ENCODE results near the gene DRAM1.
"Not testable (repeated sequence)": the region's sequence is repeated elsewhere in the genome, so short reads cannot be mapped to it uniquely, and the experiment has no call there.

Gene DRAM1

DNA sequence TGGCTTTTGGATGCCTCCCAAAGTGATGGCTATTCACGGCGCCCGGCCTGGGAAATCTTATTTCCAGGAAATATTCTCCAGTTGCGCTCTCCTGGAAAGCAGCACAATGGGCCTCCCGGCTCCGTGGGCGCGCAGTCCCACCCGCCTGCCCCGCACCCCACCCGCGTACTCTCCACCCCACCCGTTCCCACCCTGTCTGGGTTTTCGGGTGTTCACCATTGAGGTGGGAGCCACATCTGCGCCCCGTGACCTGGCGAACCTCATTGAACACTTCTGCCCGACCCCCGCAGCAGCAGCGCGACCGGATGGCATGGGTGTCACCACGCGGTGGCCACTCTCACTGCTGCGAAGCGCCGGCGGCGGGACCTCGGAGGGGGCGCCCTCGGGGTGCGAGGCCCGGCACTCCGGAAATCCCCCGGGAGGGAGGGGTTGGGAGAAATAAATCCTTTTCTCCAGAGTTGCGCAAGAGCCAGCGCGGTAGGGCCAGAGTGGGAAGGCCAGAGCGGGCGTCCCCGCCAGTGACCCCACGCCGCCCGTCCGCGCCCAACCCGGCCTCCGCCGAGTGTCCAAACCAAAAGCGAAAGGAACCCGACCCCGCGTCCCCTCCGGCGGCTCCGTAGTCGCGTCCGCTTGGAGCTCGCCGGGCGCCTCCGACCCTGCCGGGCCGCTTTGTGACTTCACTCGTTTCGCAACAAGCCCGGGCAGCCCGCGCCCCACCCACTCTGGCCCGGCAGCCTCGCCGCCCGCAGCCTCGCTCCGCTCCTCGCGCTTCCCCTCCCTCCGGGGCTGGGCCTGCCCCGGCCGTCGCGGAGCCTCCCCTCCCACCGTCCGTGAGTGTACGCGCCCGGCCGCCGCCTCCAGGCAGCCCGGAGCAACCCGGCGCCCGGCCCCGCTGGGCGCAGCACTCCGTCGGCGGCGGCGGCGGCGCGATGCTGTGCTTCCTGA, at the start of gene DRAM1:
Gene DRAM1, plus strand, starts transcription at position 720 of the 945 bp plus-strand sequence. Its CDS starts 210 bp downstream, at position 930.
- DNase-seq (ENCODE audit: low read depth in 2 of 2): peak; percentile 55 to 79

DNA sequence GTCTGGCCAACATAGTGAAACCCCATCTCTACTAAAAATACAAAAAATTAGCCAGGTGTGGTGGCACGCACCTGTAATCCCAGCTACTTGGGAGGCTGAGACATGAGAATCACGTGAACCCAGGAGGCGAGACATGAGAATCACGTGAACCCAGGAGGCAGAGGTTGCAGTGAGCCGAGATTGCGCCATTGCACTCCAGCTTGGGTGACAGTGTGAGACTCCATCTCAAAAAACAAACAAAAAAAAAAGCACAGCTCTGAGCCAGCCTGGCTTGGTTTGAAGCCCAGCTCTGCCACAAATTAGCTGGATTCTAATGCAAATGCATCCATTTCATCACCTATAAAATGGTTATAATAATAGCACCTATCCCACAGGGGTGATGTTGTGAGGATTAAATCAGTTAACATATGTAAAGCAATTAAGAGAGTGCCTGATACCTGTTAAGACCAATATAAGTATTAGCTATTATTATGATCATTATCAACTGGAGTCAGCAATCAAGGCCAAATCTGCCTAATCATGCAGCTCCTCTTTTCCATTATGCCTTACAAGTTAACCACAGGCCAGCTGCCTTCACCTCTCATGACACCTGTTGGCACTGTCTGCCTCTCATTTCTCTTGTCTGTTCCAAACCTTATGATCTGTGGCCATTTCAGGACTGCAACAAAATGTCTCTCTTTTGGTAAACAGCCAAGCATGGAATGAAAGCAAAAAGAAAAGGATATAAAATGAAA, 48.8 kb upstream of the DRAM1 start:
- no peak for DNase-seq (ENCODE audit: low read depth in 2 of 2)

GRCh38 chr12:101829639-101830366, 47.6 kb upstream of the DRAM1 start:
- DNase-seq (ENCODE audit: low read depth in 2 of 2): no peak

DNA sequence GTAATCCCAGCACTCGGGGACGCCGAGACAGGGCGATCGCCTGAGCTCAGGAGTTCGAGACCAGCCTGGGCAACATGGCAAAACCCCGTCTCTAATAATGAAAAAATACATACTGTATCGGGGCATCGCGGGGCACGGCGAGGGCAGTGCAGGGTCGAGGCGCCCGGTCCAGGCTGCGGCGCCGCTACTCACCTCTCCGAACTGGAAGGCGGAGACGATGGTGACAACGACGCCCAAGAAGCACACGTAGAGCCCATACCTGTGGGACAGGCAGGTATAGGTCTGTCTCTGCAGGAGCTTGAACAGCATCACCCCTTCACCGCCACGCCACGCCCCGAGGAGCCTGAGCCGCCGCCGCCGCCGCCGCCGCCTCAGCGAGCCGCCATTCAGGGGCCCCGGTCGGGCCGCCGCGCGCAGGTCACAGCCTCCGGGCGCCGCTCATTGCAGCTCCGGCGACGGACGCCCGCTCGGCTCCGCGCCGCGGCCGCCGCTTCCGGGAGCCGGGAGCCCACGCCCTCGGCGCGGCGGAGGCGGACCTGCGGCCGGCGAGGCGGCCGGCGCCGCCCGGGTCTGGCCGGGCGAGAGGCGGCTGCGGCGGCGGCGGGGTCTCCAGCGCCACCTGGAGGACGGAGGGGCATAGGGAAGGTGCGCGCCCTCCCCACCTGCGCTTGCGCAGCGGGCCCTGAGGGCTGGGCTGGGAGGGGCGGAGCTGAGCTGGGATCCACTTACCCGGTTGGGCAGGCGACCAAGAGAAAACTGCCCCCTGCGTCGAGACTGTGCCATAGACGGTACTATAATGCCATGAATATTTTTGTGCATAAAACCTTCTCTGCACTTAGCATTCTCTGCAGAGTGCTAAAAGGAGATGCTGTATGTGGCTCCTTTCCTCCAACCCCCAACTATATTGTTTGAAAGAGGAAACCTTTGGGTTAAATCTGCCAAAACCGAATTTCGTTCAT, 46.7 kb upstream of the DRAM1 start, which contains the start of gene GNPTAB:
Gene GNPTAB, minus strand, starts transcription at position 593 of the 959 bp plus-strand sequence. Its CDS starts 284 bp downstream, at position 309.
- DNase-seq (ENCODE audit: low read depth in 2 of 2): peak; percentile 90 to 91

DNA sequence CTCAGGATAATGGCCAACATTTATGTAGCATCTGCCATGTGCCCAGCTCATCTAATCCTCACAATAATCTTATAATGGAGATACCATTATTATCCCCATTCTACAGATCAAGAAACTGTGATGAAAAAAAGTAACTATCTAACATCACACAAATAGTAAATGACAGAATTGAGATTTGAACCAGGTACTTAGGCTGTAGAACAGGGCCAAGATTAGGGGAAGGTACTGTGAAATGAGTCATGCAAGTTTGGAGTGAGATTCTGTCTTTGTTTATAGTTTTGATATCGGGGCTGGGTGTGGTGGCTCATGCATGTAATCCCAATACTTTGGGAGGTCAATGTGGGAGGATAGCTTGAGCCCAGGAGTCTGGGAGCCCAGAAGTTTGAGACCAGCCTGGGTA, 45.4 kb upstream of the DRAM1 start:
- no peak for DNase-seq (ENCODE audit: low read depth in 2 of 2)

GRCh38 chr12:101838628-101839323, 38.6 kb upstream of the DRAM1 start:
- DNase-seq (ENCODE audit: low read depth in 2 of 2): no peak

- DNase-seq (ENCODE audit: low read depth in 2 of 2): peak; percentile 58 to 62
Measured at GRCh38 chr12:101839324-101840283, 37.8 kb upstream of the DRAM1 start.

DNA sequence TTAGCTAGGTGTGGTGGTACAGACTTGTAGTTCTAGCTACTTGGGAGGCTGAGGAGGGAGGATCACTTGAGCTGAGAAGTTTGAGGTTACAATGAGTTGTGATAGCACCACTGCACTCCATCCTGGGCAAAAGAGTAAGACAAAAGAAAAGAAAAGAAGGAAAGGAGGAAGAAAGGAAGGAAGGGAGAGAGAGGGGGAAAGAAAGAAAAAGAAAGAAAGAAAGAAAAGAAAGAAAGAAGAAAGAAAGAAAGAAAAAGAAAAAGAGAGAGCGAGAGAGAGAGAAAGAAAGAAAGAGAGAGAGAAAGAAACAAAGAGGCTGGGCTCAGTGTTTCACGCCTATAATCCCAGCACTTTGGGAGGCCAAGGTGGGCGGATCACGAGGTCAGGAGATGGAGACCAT, 36.3 kb upstream of the DRAM1 start:
- DNase-seq (ENCODE audit: low read depth in 2 of 2): no peak

DNA sequence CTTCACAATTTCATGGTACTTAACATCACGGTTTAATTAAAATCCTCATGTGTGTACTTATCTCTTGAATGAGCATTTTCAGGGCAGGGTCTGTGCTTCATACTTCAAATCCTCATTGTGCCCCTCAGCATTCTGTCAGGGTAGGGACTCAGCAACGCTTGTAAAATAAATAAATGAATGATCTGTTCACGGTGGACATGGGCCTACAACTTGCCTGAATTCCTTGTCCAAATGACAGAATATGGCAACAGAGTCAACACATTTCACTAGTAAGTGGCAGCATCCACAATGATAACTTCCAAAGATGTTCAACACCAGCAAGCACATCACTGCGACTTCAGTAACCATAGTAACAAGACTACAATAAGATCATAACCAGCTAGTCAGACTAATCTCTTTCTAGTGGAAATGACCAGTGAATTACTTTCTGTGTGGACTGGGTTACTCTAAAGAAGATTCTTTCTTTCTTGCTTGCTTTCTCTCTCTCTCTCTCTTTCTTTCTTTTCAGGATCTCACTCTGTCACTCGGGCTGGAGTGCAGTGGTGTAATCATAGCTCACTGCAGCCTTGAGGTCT, 32.2 kb upstream of the DRAM1 start:
- no peak for DNase-seq (ENCODE audit: low read depth in 2 of 2)

GRCh38 chr12:101847325-101847724, 30.1 kb upstream of the DRAM1 start:
- no peak for DNase-seq (ENCODE audit: low read depth in 2 of 2)

- no peak for DNase-seq (ENCODE audit: low read depth in 2 of 2)
Measured at GRCh38 chr12:101850199-101850598, 27.2 kb upstream of the DRAM1 start.

- DNase-seq (ENCODE audit: low read depth in 2 of 2): no peak
Measured at GRCh38 chr12:101852998-101853397, 24.4 kb upstream of the DRAM1 start.

GRCh38 chr12:101854747-101855146, 22.6 kb upstream of the DRAM1 start:
- DNase-seq (ENCODE audit: low read depth in 2 of 2): no peak

DNA sequence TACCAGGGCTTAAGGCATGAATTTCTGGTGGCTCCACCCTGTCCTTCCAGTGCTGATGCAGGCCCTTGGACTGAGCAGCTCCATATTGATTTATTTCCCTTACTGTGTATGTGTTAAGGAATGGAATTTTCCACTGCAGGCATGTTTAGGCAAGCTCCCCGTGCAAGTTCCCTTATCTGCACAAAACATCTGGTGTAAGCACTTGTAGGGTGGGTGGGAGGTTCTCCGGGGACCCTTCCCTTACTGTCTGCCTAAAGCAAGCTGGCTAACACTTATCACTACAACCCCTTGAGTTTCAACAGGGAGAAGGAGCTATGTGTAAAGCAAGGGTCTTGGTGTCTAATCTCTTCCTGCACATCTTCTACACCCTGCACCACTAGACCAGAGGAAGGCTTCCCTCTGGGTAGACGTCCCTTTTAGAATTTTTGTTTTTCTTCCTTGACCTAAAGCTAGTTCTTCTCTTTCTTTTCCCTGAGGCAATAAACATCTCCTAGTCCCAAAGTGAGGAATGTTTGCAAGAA, 22.0 kb upstream of the DRAM1 start:
- no peak for DNase-seq (ENCODE audit: low read depth in 2 of 2)

GRCh38 chr12:101855976-101856375, 21.4 kb upstream of the DRAM1 start:
- no peak for DNase-seq (ENCODE audit: low read depth in 2 of 2)

DNA sequence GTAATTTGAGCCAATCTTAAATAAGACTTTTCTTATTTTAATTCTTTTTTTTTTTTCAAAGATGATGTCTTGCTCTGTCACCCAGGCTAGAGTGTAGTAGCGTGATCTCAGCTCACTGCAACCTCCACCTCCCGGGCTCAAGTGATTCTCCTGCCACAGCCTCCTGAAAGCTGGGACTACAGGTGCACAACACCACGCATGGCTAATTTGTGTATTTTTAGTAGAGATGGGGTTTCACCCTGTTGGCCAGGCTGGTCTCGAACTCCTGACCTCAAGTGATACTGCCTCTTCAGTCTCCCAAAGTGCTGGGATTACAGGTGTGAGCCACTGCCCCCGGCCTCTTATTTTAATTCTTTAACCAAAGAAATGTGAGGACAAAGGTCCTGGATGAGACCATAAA, 20.8 kb upstream of the DRAM1 start:
- not testable (repeated sequence) for DNase-seq (ENCODE audit: low read depth in 2 of 2)

GRCh38 chr12:101857043-101857558, 20.3 kb upstream of the DRAM1 start:
- DNase-seq (ENCODE audit: low read depth in 2 of 2): no peak

DNA sequence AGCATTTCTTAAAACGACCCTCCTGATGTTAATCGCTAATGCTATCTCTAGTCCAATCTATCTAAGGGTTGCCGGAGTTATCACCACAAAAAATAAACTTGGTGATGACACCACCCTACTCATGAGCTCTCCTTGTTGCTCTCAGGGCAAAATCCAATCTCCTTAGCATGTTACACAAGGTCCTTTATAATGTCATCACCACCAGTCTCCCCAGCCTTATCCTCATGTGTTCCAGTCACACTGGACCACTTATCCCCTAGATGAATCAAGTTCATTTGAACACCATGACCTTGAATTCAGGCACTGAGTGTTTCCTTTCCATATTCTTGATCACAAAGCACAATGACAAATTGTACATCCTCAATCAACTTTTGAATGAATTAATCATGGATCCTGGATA, 19.0 kb upstream of the DRAM1 start:
- no peak for DNase-seq (ENCODE audit: low read depth in 2 of 2)
